Fibroblast of the conjunctiva (primary cell): Measurements from ENCODE around the gene NHLRC4.

Experiments
- DNase-seq: peaks from one replicate; pipeline ENCODE4 v3.0.0-alpha.2; 2010; ENCODE audit warnings: low read depth

NHLRC4 gene

GRCh38 chr16:553601-554296, 13.1 kb upstream of the NHLRC4 start:
- DNase-seq, result no peak

- DNase-seq, result no peak
These were observed 12.5 kb upstream of the NHLRC4 start for GRCh38 chr16:554297-554621.

GRCh38 chr16:554640-555365, 12.0 kb upstream of the NHLRC4 start:
- DNase-seq, result peak; percentile 42

- DNase-seq, result no peak
These were observed 11.0 kb upstream of the NHLRC4 start for GRCh38 chr16:555528-556473.

- no peak for DNase-seq
These were observed 10.2 kb upstream of the NHLRC4 start for GRCh38 chr16:556474-557173.

- DNase-seq, result no peak
These were observed 9.1 kb upstream of the NHLRC4 start for GRCh38 chr16:557463-558297.

GRCh38 chr16:558298-559020, 8.3 kb upstream of the NHLRC4 start:
- DNase-seq, result no peak

GRCh38 chr16:559021-559380, 7.8 kb upstream of the NHLRC4 start:
- no peak for DNase-seq

GRCh38 chr16:559411-560203, 7.2 kb upstream of the NHLRC4 start:
- no peak for DNase-seq

- no peak for DNase-seq
These were observed 6.6 kb upstream of the NHLRC4 start, which contains the start of gene PRR35 for GRCh38 chr16:560204-560700. Gene PRR35, plus strand, starts transcription at chr16:560394. Its CDS starts 2,901 bp downstream, at chr16:563295.

- no peak for DNase-seq
These were observed 5.9 kb upstream of the NHLRC4 start for GRCh38 chr16:560701-561412.

GRCh38 chr16:561413-561794, 5.4 kb upstream of the NHLRC4 start:
- DNase-seq, result no peak

- DNase-seq, result no peak
These were observed 4.6 kb upstream of the NHLRC4 start for GRCh38 chr16:561957-562938.

GRCh38 chr16:563072-563644, 3.6 kb upstream of the NHLRC4 start:
- DNase-seq, result no peak

- DNase-seq, result no peak
These were observed 2.0 kb upstream of the NHLRC4 start for GRCh38 chr16:564690-565418.
